Uterus (tissue), 2 donors: ENCODE data around the gene LHX4.

Source experiments
- POLR2A ChIP-seq, 2 donors: fragments of 450-650 bp; IDR thresholded peaks; one replicate each; pipeline ENCODE4 v1.6.1; 2016; ENCODE audit warnings: antibody characterized with exemption in 2 of 2, mild to moderate bottlenecking in 1 of 2, moderate library complexity in 1 of 2
- TF ChIP-seq, protein P1 (sequence below), 4 experiments: fragments of 200-600 bp in 2 of 4; fragments of 450-650 bp in 2 of 4; sonication (generic) in 2 of 4; IDR thresholded peaks; one replicate each; pipeline ENCODE4 v1.5.1; 2016 to 2019; ENCODE audit warnings: antibody characterized with exemption in 4 of 4, mild to moderate bottlenecking in 2 of 4, moderate library complexity in 1 of 4

DNA sequence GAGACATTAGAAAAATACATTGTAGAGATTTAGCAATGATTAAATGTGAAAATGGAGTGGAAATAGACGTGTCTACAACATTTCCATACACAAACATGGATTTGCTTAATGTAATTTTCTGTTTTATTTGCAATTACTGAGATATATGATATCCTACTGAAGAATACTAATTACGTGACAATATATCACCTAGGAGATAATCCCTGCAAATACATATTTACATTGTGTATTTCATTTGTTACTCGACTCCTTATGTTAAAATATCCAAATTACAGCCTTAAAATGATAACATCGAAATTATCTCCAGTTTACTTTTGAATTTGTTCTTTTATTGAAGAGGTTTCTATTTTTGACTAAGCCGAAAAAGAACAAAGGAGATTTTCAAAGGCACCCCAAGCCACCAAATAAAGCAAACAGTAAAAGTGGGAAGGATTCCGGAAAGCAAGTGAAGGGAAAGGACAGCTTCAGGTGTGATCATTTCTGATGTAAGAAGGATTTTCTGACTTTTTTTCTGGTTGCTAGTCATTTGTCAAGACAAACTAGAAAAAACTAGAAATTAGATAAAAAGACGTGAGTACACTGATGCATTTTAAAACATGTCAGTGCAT lies 7.9 kb downstream of the LHX4 start:
- TF ChIP-seq, protein P1, sequence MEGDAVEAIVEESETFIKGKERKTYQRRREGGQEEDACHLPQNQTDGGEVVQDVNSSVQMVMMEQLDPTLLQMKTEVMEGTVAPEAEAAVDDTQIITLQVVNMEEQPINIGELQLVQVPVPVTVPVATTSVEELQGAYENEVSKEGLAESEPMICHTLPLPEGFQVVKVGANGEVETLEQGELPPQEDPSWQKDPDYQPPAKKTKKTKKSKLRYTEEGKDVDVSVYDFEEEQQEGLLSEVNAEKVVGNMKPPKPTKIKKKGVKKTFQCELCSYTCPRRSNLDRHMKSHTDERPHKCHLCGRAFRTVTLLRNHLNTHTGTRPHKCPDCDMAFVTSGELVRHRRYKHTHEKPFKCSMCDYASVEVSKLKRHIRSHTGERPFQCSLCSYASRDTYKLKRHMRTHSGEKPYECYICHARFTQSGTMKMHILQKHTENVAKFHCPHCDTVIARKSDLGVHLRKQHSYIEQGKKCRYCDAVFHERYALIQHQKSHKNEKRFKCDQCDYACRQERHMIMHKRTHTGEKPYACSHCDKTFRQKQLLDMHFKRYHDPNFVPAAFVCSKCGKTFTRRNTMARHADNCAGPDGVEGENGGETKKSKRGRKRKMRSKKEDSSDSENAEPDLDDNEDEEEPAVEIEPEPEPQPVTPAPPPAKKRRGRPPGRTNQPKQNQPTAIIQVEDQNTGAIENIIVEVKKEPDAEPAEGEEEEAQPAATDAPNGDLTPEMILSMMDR (IDR thresholded peaks at IDR 0.05), result no peak
- TF ChIP-seq POLR2A (IDR thresholded peaks at IDR 0.05), result no peak
